CD4-positive, alpha-beta memory T cell (primary cell): ENCODE data around the gene ST7. TPM values are rescaled to one million over a fixed set of nuclear protein-coding genes. Genes with fewer than 3 reads are reported as not detected.

ENCODE experiments used
- CTCF ChIA-PET: fragments of 350-600 bp; sonication (Branson Sonifier 250); formaldehyde crosslinking; loops from one replicate; lab custom pipeline; 2021; ENCODE audit warnings: inconsistent platforms; ENCODE audit not compliant: partially characterized antibody; lab: Charles Lee
- POLR2A ChIA-PET: fragments of 350-600 bp; sonication (Branson Sonifier 250); formaldehyde crosslinking; loops from one replicate; lab custom pipeline; 2021; ENCODE audit not compliant: partially characterized antibody; lab: Charles Lee
- DNase-seq, 5 donors: peaks; one replicate each; pipeline versions ENCODE4 v3.0.0 to v3.0.0-alpha.2; 2020 to 2022; ENCODE audit warnings: mixed read lengths in 1 of 5
- H3K27ac ChIP-seq: one replicate; pipeline ENCODE4 v1.7.0; 2013; ENCODE audit warnings: low read depth, low read length
- H3K27me3 ChIP-seq: 2 replicates; pipeline ENCODE4 v1.7.0; 2013; ENCODE audit warnings: mild to moderate bottlenecking, low read length, moderate library complexity; ENCODE audit not compliant: insufficient read depth
- H3K36me3 ChIP-seq: 2 replicates; pipeline ENCODE4 v1.7.0; 2013; ENCODE audit warnings: mild to moderate bottlenecking, low read length, moderate library complexity; ENCODE audit not compliant: insufficient read depth
- H3K4me1 ChIP-seq: 2 replicates; pipeline ENCODE4 v1.7.0; 2013; ENCODE audit warnings: mild to moderate bottlenecking, low read length, moderate library complexity; ENCODE audit not compliant: insufficient read depth
- H3K4me3 ChIP-seq, 2 donors: one replicate each; pipeline ENCODE4 v1.7.0; 2013; ENCODE audit warnings: low read length in 2 of 2, mild to moderate bottlenecking in 1 of 2
- H3K9me3 ChIP-seq, 2 donors: one replicate each; pipeline ENCODE4 v1.7.0; 2013; ENCODE audit warnings: low read length in 2 of 2, control low read depth in 1 of 2; ENCODE audit not compliant: control insufficient read depth in 1 of 2
- H3K27ac Mint-ChIP-seq, 7 donors: one replicate each; pipeline ENCODE4 v1.8.0; 2020 to 2021; ENCODE audit warnings: mixed read lengths in 7 of 7, mild to moderate bottlenecking in 6 of 7, inconsistent platforms in 3 of 7, moderate library complexity in 3 of 7
- H3K27me3 Mint-ChIP-seq, 2 donors: one replicate each; pipeline ENCODE4 v1.8.0; 2020 to 2021; ENCODE audit warnings: mixed read lengths in 2 of 2
- H3K36me3 Mint-ChIP-seq, 2 donors: one replicate each; pipeline ENCODE4 v1.8.0; 2020 to 2021; ENCODE audit warnings: mixed read lengths in 2 of 2, inconsistent platforms in 1 of 2, mild to moderate bottlenecking in 1 of 2
- H3K4me1 Mint-ChIP-seq, 4 donors: one replicate each; pipeline ENCODE4 v1.8.0; 2020 to 2021; ENCODE audit warnings: mixed read lengths in 4 of 4, mild to moderate bottlenecking in 1 of 4
- H3K4me3 Mint-ChIP-seq, 8 donors: one replicate each; pipeline ENCODE4 v1.8.0; 2020 to 2021; ENCODE audit warnings: mixed read lengths in 8 of 8, mild to moderate bottlenecking in 7 of 8, moderate library complexity in 6 of 8, inconsistent platforms in 3 of 8
- H3K9me3 Mint-ChIP-seq, 8 donors: one replicate each; pipeline ENCODE4 v1.8.0; 2020 to 2021; ENCODE audit warnings: mixed read lengths in 8 of 8, mild to moderate bottlenecking in 5 of 8, inconsistent platforms in 3 of 8, moderate library complexity in 1 of 8
- intact Hi-C: fragments of 100-400 bp; cut with micrococcal nuclease; formaldehyde crosslinking; loops from one replicate; pipeline ENCODE4 v1.15.1; 2023
- polyA plus RNA-seq, 2 donors: library from polyadenylated mRNA; unstranded; fragments of 300-500 nt; fragmentation: Illumina TruSeq; gene quantifications; one replicate each; pipeline ENCODE4 v1.2.3, GENCODE V29; 2021
- total RNA-seq, 2 experiments: library from RNA; stranded (reverse); gene quantifications; one replicate each; pipeline ENCODE4 v1.2.3, GENCODE V29; 2021

ST7 gene
- total and polyA plus RNA-seq, 4 experiments from 2014 or later, result 3.8 to 6.6 (median 4.0) TPM

DNA sequence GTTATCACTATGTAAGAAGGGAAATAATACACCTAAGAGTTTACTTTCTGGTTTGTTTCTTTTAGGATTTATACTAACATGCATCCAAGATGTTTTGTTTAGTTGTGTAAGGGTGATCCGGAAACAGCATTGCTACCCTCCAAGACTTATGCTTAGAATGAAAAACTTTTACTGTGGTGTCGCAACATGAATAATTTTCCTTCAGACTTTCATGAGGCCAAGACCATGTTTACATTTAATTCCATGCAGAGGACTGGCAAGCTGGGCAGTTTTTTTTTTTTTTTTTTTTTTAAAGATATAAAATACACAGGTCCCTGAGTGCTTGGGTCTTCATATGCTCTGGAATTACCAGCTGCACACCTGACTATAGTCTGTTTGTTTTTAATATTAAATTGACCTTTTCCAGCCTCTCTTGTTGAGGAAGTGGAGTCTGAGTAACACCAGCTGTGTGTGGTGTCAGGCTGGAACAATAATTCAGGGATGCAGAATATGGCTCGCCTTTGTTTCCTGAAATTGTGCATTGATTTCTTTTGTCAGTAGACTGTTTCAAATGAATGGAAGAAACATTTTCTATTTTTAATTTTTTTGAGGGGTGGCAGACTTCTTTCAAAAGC, 81.7 kb downstream of the ST7 start:
- no peak overlapping the region for H3K27ac ChIP-seq
- intact Hi-C loops, result no loop called here
- H3K4me3 ChIP-seq, result no peak overlapping the region
- no peaks in the 10 kb centered on the region for H3K36me3 ChIP-seq
- Mint-ChIP-seq H3K27me3 (no peaks in the 10 kb centered on the region), H3K4me1 (peaks cover 0 to 4% (median 0%) of the 10 kb centered on the region in 4 donors), H3K9me3 (peaks cover 0 to 8% (median 2%) of the 10 kb centered on the region in 8 donors), H3K36me3 (no peaks in the 10 kb centered on the region), H3K4me3 (no peak overlapping the region), H3K27ac (no peak overlapping the region)
- DNase-seq, result no peak
- no peaks in the 10 kb centered on the region for H3K27me3 ChIP-seq
- no peaks in the 10 kb centered on the region for H3K9me3 ChIP-seq
- CTCF ChIA-PET, result interaction anchor here (0.7 to 0.9 kb wide), 2 partner anchors 9 to 91 kb away, joined by 3 read pairs; no protein-coding TSS in a partner anchor
- POLR2A ChIA-PET, result no interaction called here
- H3K4me1 ChIP-seq, result no peaks in the 10 kb centered on the region

- H3K27ac Mint-ChIP-seq, result no peak overlapping the region
- H3K4me3 ChIP-seq, result no peak overlapping the region
- no peaks in the 10 kb centered on the region for H3K4me1 ChIP-seq
- no peak for DNase-seq
- no peak overlapping the region for H3K4me3 Mint-ChIP-seq
- H3K27me3 Mint-ChIP-seq, result no peaks in the 10 kb centered on the region
- H3K9me3 ChIP-seq, result no peaks in the 10 kb centered on the region
- CTCF ChIA-PET, result interaction anchor here (0.7 to 0.9 kb wide), 3 partner anchors 10 to 105 kb away, joined by 3 read pairs; no protein-coding TSS in a partner anchor
- H3K27ac ChIP-seq, result no peak overlapping the region
- H3K4me1 Mint-ChIP-seq, result peaks cover 0 to 4% (median 0%) of the 10 kb centered on the region in 4 donors
- POLR2A ChIA-PET, result no interaction called here
- H3K36me3 Mint-ChIP-seq, result no peaks in the 10 kb centered on the region
- peaks cover 0 to 5% (median under 1%) of the 10 kb centered on the region in 8 donors for H3K9me3 Mint-ChIP-seq
- H3K27me3 ChIP-seq, result no peaks in the 10 kb centered on the region
- H3K36me3 ChIP-seq, result no peaks in the 10 kb centered on the region
- intact Hi-C loops, result no loop called here
These were observed 82.2 kb downstream of the ST7 start for GRCh38 chr7:117035465-117035862.

GRCh38 chr7:117036053-117036669, 82.9 kb downstream of the ST7 start:
- Histone ChIP-seq H3K36me3 (no peaks in the 10 kb centered on the region), H3K9me3 (no peaks in the 10 kb centered on the region), H3K4me3 (no peak overlapping the region), H3K27me3 (no peaks in the 10 kb centered on the region), H3K4me1 (no peaks in the 10 kb centered on the region), H3K27ac (no peak overlapping the region)
- no peak overlapping the region for H3K27ac Mint-ChIP-seq
- peaks cover 0 to 4% (median 2%) of the 10 kb centered on the region in 4 donors for H3K4me1 Mint-ChIP-seq
- DNase-seq, result no peak
- H3K27me3 Mint-ChIP-seq, result no peaks in the 10 kb centered on the region
- intact Hi-C loops, result no loop called here
- no peaks in the 10 kb centered on the region for H3K36me3 Mint-ChIP-seq
- no peak overlapping the region for H3K4me3 Mint-ChIP-seq
- H3K9me3 Mint-ChIP-seq, result peaks cover 0 to 1% (median 0%) of the 10 kb centered on the region in 8 donors
- CTCF ChIA-PET, result interaction anchor here (0.7 to 0.9 kb wide), 2 partner anchors 90 to 105 kb away, joined by 3 read pairs; no protein-coding TSS in a partner anchor
- POLR2A ChIA-PET, result no interaction called here

DNA sequence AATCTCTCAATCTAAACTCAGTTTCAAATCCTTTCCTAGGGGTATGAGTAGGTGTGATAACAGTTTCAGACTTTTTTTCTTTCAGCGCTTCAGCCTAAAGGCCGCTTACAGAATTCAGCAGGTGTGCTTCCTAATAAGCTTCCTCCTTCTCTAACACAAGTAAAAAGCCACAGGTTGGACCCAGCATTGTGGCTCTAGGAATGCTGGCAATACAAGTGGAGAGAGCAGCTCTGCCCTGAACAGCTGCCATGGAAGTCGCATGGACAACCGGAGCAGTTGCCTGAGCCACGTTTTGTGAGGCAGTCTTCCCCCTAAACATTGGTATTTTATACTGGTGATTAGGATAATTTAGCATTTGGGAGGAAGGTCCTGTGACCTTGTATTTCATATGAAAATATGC, 83.5 kb downstream of the ST7 start:
- Histone ChIP-seq H3K27me3 (no peaks in the 10 kb centered on the region), H3K4me3 (no peak overlapping the region), H3K36me3 (no peaks in the 10 kb centered on the region), H3K27ac (no peak overlapping the region), H3K9me3 (no peaks in the 10 kb centered on the region), H3K4me1 (no peaks in the 10 kb centered on the region)
- peaks cover 0 to 1% (median 0%) of the 10 kb centered on the region in 8 donors for H3K9me3 Mint-ChIP-seq
- ChIA-PET POLR2A (interaction anchor here (0.5 kb wide), 1 partner anchor 28 kb away, joined by 3 read pairs; no protein-coding TSS in a partner anchor), CTCF (interaction anchor here (0.7 to 1.1 kb wide), 2 partner anchors 9 to 26 kb away, joined by 3 read pairs; no protein-coding TSS in a partner anchor)
- no peaks in the 10 kb centered on the region for H3K36me3 Mint-ChIP-seq
- H3K27ac Mint-ChIP-seq, result no peak overlapping the region
- H3K27me3 Mint-ChIP-seq, result no peaks in the 10 kb centered on the region
- no peak overlapping the region for H3K4me3 Mint-ChIP-seq
- intact Hi-C loops, result no loop called here
- H3K4me1 Mint-ChIP-seq, result peaks cover 0 to 4% (median 2%) of the 10 kb centered on the region in 4 donors
- DNase-seq, result no peak

- no peaks in the 10 kb centered on the region for H3K36me3 Mint-ChIP-seq
- CTCF ChIA-PET, result no interaction called here
- H3K4me1 Mint-ChIP-seq, result peaks cover 0 to 4% (median 2%) of the 10 kb centered on the region in 4 donors
- H3K27me3 ChIP-seq, result no peaks in the 10 kb centered on the region
- no peaks in the 10 kb centered on the region for H3K9me3 ChIP-seq
- H3K27ac ChIP-seq, result no peak overlapping the region
- no peak overlapping the region for H3K4me3 Mint-ChIP-seq
- intact Hi-C loops, result no loop called here
- H3K27me3 Mint-ChIP-seq, result no peaks in the 10 kb centered on the region
- POLR2A ChIA-PET, result no interaction called here
- H3K4me1 ChIP-seq, result no peaks in the 10 kb centered on the region
- H3K9me3 Mint-ChIP-seq, result peaks cover 0 to 1% (median 0%) of the 10 kb centered on the region in 8 donors
- no peaks in the 10 kb centered on the region for H3K36me3 ChIP-seq
- no peak overlapping the region for H3K4me3 ChIP-seq
- no peak for DNase-seq
- H3K27ac Mint-ChIP-seq, result no peak overlapping the region
These were observed 85.1 kb downstream of the ST7 start for GRCh38 chr7:117038408-117038807.

DNA sequence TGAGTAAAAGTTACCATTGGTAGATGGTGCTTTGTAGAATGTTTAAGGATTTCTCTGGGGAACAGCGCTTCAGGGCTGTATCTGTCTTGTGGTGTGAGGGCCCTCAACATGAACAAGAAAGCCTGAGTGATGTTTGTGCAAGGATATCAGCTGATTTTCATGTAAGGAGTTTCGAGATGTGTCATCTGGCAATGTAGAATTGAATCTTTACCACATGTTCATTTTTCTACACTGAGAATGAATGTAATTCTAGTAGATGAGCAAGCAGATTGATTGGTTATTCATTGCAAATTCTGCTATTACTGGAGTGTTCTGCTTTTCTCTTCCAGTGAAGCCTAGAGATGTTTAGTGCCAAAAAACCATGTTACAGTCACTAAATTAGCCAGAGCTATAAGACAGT, 87.7 kb downstream of the ST7 start:
- Mint-ChIP-seq H3K36me3 (no peaks in the 10 kb centered on the region), H3K4me3 (no peak overlapping the region), H3K9me3 (peaks cover 0 to 1% (median 0%) of the 10 kb centered on the region in 8 donors), H3K4me1 (peaks cover 0 to 3% (median 0%) of the 10 kb centered on the region in 4 donors), H3K27me3 (no peaks in the 10 kb centered on the region), H3K27ac (peak overlapping the region in 1 of 7 donors; percentile 38)
- POLR2A ChIA-PET, result no interaction called here
- no peak overlapping the region for H3K4me3 ChIP-seq
- no peaks in the 10 kb centered on the region for H3K9me3 ChIP-seq
- no peaks in the 10 kb centered on the region for H3K36me3 ChIP-seq
- no peak overlapping the region for H3K27ac ChIP-seq
- H3K4me1 ChIP-seq, result no peaks in the 10 kb centered on the region
- intact Hi-C loops, result no loop called here
- H3K27me3 ChIP-seq, result no peaks in the 10 kb centered on the region
- DNase-seq, result no peak
- CTCF ChIA-PET, result no interaction called here

GRCh38 chr7:117041822-117042221, 88.5 kb downstream of the ST7 start:
- no peaks in the 10 kb centered on the region for H3K4me1 ChIP-seq
- no peak overlapping the region for H3K4me3 Mint-ChIP-seq
- CTCF ChIA-PET, result no interaction called here
- no peaks in the 10 kb centered on the region for H3K9me3 Mint-ChIP-seq
- peaks cover 0 to 3% (median 0%) of the 10 kb centered on the region in 4 donors for H3K4me1 Mint-ChIP-seq
- no peaks in the 10 kb centered on the region for H3K36me3 Mint-ChIP-seq
- H3K27me3 Mint-ChIP-seq, result no peaks in the 10 kb centered on the region
- intact Hi-C loops, result no loop called here
- no peak for DNase-seq
- H3K27ac ChIP-seq, result no peak overlapping the region
- H3K9me3 ChIP-seq, result no peaks in the 10 kb centered on the region
- H3K27ac Mint-ChIP-seq, result no peak overlapping the region
- no peak overlapping the region for H3K4me3 ChIP-seq
- POLR2A ChIA-PET, result no interaction called here
- H3K27me3 ChIP-seq, result no peaks in the 10 kb centered on the region
- no peaks in the 10 kb centered on the region for H3K36me3 ChIP-seq
